ENCODE measurements around the gene RHOT1. TPM values are rescaled to one million over a fixed set of nuclear protein-coding genes. Genes with fewer than 3 reads are reported as not detected.
A peak's percentile ranks its signal among the peaks of the same experiment; 100 is the strongest.
"Not testable (repeated sequence)": the region's sequence is repeated elsewhere in the genome, so short reads cannot be mapped to it uniquely, and the experiment has no call there.

The RHOT1 gene
- total and polyA plus RNA-seq, 3 experiments from 2014 or later, result 20.6 to 31.2 (median 22.5) TPM

- H3K27me3 ChIP-seq (ENCODE audit: insufficient read depth, low read length, poor library complexity, severe bottlenecking); DNase-seq; H3K36me3 ChIP-seq (ENCODE audit: insufficient read depth, low read length); H3K4me3 ChIP-seq (ENCODE audit: low read length); POLR2A ChIA-PET; H3K27me3 Mint-ChIP-seq; H3K27ac ChIP-seq (ENCODE audit: low read depth, low read length); H3K9me3 ChIP-seq (ENCODE audit: low read length); H3K4me3 Mint-ChIP-seq; H3K9me3 Mint-ChIP-seq; H3K36me3 Mint-ChIP-seq: not testable (repeated sequence)
- Mint-ChIP-seq H3K27ac (peak overlapping the region in 1 of 8 donors; percentile 98), H3K4me1 (peaks cover 22 to 45% (median 40%) of the 10 kb centered on the region in 3 donors)
- CTCF ChIA-PET, result interaction anchor here (0.9 to 6.9 kb wide), 9 partner anchors 9 to 238 kb away, joined by 3 to 64 read pairs (median 5); partner anchors contain the start of genes LRRC37B and UTP6
- peaks cover 30% of the 10 kb centered on the region for H3K4me1 ChIP-seq (ENCODE audit: insufficient read depth, low read length)
Measured at GRCh38 chr17:32139504-32139903, 2.8 kb upstream of the RHOT1 start.

- ChIA-PET POLR2A (interaction anchor here (0.6 kb wide), 1 partner anchor 583 kb away, joined by 4 read pairs; no protein-coding TSS in a partner anchor), CTCF (interaction anchor here (0.8 to 6.9 kb wide), 3 partner anchors 14 to 134 kb away, joined by 3 to 64 read pairs (median 45); partner anchors contain the start of gene LRRC37B)
- Mint-ChIP-seq H3K27me3 (peaks cover 0 to 4% of the 10 kb centered on the region in 2 donors), H3K9me3 (no peaks in the 10 kb centered on the region), H3K27ac (peak overlapping the region in 5 of 8 donors; percentile 60 to 98 (median 86)), H3K4me3 (peak overlapping the region in 6 of 7 donors; percentile 79 to 100 (median 84)), H3K36me3 (peaks cover 0 to 14% (median 0%) of the 10 kb centered on the region in 3 donors), H3K4me1 (peaks cover 28 to 55% (median 45%) of the 10 kb centered on the region in 3 donors)
- H3K4me3 ChIP-seq (ENCODE audit: low read length), result peak overlapping the region; percentile 69
- peaks cover 34% of the 10 kb centered on the region for H3K4me1 ChIP-seq (ENCODE audit: insufficient read depth, low read length)
- no peaks in the 10 kb centered on the region for H3K27me3 ChIP-seq (ENCODE audit: insufficient read depth, low read length, poor library complexity, severe bottlenecking)
- H3K27ac ChIP-seq (ENCODE audit: low read depth, low read length), result peak overlapping the region; percentile 75
- no peaks in the 10 kb centered on the region for H3K9me3 ChIP-seq (ENCODE audit: low read length)
- no peak for DNase-seq
- no peaks in the 10 kb centered on the region for H3K36me3 ChIP-seq (ENCODE audit: insufficient read depth, low read length)
Measured at GRCh38 chr17:32141258-32141657, 1.0 kb upstream of the RHOT1 start.

- Histone ChIP-seq H3K27me3 (ENCODE audit: insufficient read depth, low read length, poor library complexity, severe bottlenecking) (no peaks in the 10 kb centered on the region), H3K9me3 (ENCODE audit: low read length) (no peaks in the 10 kb centered on the region), H3K4me3 (ENCODE audit: low read length) (peak overlapping the region; percentile 69), H3K27ac (ENCODE audit: low read depth, low read length) (peak overlapping the region; percentile 75), H3K36me3 (ENCODE audit: insufficient read depth, low read length) (no peaks in the 10 kb centered on the region), H3K4me1 (ENCODE audit: insufficient read depth, low read length) (peaks cover 32% of the 10 kb centered on the region)
- Mint-ChIP-seq H3K27ac (peak overlapping the region; percentile 26 to 98 (median 80)), H3K27me3 (peaks cover 0 to 4% of the 10 kb centered on the region in 2 donors), H3K36me3 (peaks cover 0 to 14% (median 0%) of the 10 kb centered on the region in 3 donors), H3K4me1 (peaks cover 26 to 51% (median 42%) of the 10 kb centered on the region in 3 donors), H3K4me3 (peak overlapping the region; percentile 79 to 100 (median 85)), H3K9me3 (no peaks in the 10 kb centered on the region)
- ChIA-PET CTCF (interaction anchor here (0.8 to 6.9 kb wide), 2 partner anchors 14 to 20 kb away, joined by 3 to 64 read pairs; no protein-coding TSS in a partner anchor), POLR2A (no interaction called here)
- no peak for DNase-seq
Measured at GRCh38 chr17:32141679-32142037, 644 bp upstream of the RHOT1 start.

DNA sequence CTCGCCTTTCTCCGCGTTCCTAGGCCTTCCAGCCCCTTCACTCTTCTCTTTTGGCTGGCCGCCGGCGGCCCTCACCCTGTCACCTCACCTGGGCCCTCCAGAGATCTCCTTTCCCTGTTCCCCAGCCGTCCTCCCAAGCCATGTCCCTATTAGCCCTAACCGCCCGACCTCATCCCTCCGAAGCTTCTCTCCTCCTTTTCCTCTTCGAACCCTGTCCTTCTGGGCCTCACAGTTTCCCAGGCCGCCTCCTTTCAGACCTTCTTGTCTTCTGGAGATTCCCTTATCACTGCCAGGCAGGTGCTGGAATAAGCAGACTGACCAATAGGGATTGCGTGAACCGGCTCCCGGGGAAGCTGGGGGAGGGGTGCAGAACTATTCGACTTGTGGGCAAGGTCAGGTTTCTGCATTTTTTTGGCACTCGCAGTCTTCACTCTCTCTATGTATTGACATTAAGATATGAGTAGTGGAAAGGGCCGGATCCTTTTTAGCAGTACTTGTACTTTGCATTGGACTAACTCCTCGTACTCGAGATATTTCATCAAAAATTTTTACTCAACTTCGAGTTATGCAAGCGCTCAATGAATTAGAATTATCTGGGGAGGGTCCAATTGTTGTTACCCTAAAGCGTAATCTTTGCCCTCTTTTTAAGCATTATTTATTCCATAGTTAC lies 690 bp downstream of the RHOT1 start:
- H3K27ac Mint-ChIP-seq, result peak overlapping the region; percentile 31 to 98 (median 86)
- peaks cover 26 to 48% (median 42%) of the 10 kb centered on the region in 3 donors for H3K4me1 Mint-ChIP-seq
- H3K27me3 Mint-ChIP-seq, result peaks cover 0 to 4% of the 10 kb centered on the region in 2 donors
- Histone ChIP-seq H3K4me1 (ENCODE audit: insufficient read depth, low read length) (peaks cover 29% of the 10 kb centered on the region), H3K9me3 (ENCODE audit: low read length) (no peaks in the 10 kb centered on the region), H3K27ac (ENCODE audit: low read depth, low read length) (peak overlapping the region; percentile 72), H3K27me3 (ENCODE audit: insufficient read depth, low read length, poor library complexity, severe bottlenecking) (no peaks in the 10 kb centered on the region), H3K4me3 (ENCODE audit: low read length) (peak overlapping the region; percentile 95), H3K36me3 (ENCODE audit: insufficient read depth, low read length) (no peaks in the 10 kb centered on the region)
- DNase-seq, result peak in 2 of 5 donors; percentile 6 to 16
- CTCF ChIA-PET, result interaction anchor here (6.9 kb wide), 1 partner anchor 16 kb away, joined by 64 read pairs; no protein-coding TSS in a partner anchor
- peak overlapping the region; percentile 95 to 100 (median 97) for H3K4me3 Mint-ChIP-seq
- peaks cover 0 to 17% (median 0%) of the 10 kb centered on the region in 3 donors for H3K36me3 Mint-ChIP-seq
- POLR2A ChIA-PET, result no interaction called here
- H3K9me3 Mint-ChIP-seq, result no peaks in the 10 kb centered on the region

GRCh38 chr17:32143527-32143870 lies 1.2 kb downstream of the RHOT1 start:
- peak overlapping the region in 5 of 8 donors; percentile 68 to 98 (median 89) for H3K27ac Mint-ChIP-seq
- Histone ChIP-seq H3K36me3 (ENCODE audit: insufficient read depth, low read length) (no peaks in the 10 kb centered on the region), H3K27ac (ENCODE audit: low read depth, low read length) (peak overlapping the region; percentile 72), H3K27me3 (ENCODE audit: insufficient read depth, low read length, poor library complexity, severe bottlenecking) (no peaks in the 10 kb centered on the region), H3K9me3 (ENCODE audit: low read length) (no peaks in the 10 kb centered on the region), H3K4me3 (ENCODE audit: low read length) (peak overlapping the region; percentile 95), H3K4me1 (ENCODE audit: insufficient read depth, low read length) (peaks cover 29% of the 10 kb centered on the region)
- ChIA-PET POLR2A (no interaction called here), CTCF (interaction anchor here (6.9 kb wide), 1 partner anchor 16 kb away, joined by 64 read pairs; no protein-coding TSS in a partner anchor)
- H3K4me3 Mint-ChIP-seq, result peak overlapping the region; percentile 95 to 100 (median 97)
- H3K36me3 Mint-ChIP-seq, result peaks cover 0 to 19% (median 0%) of the 10 kb centered on the region in 3 donors
- DNase-seq, result no peak
- H3K4me1 Mint-ChIP-seq, result peaks cover 30 to 52% (median 45%) of the 10 kb centered on the region in 3 donors
- no peaks in the 10 kb centered on the region for H3K9me3 Mint-ChIP-seq
- peaks cover 0 to 4% of the 10 kb centered on the region in 2 donors for H3K27me3 Mint-ChIP-seq

DNA sequence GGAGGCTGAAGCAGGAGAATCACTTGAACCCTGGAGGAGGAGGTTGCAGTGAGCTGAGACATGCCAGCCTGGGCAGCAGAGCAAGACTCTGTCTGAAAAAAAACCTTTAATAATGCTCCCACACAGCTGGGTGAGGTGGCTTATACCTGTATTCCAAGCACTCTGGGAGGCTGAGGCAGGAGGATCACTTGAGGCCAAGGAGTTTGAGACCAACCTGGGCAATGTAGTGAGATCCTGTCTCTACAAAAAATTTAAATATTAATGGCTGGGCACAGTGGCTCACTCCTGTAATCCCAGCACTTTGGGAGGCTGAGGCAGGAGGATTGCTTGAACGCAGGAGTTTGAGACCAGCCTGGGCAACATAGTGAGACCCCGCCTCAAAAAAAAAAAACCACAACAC lies 2.1 kb downstream of the RHOT1 start:
- H3K4me3 ChIP-seq (ENCODE audit: low read length); H3K27ac ChIP-seq (ENCODE audit: low read depth, low read length); H3K27me3 Mint-ChIP-seq; POLR2A ChIA-PET; H3K9me3 Mint-ChIP-seq; H3K36me3 ChIP-seq (ENCODE audit: insufficient read depth, low read length); H3K9me3 ChIP-seq (ENCODE audit: low read length); DNase-seq; H3K27me3 ChIP-seq (ENCODE audit: insufficient read depth, low read length, poor library complexity, severe bottlenecking): not testable (repeated sequence)
- H3K27ac Mint-ChIP-seq, result peak overlapping the region in 1 of 8 donors; percentile 19
- peaks cover 34 to 52% (median 44%) of the 10 kb centered on the region in 3 donors for H3K4me1 Mint-ChIP-seq
- CTCF ChIA-PET, result interaction anchor here (0.7 kb wide), 1 partner anchor 48 kb away, joined by 3 read pairs; no protein-coding TSS in a partner anchor
- peak overlapping the region in 5 of 7 donors; percentile 9 to 98 (median 46) for H3K4me3 Mint-ChIP-seq
- H3K4me1 ChIP-seq (ENCODE audit: insufficient read depth, low read length), result peaks cover 29% of the 10 kb centered on the region
- peaks cover 0 to 23% (median 0%) of the 10 kb centered on the region in 3 donors for H3K36me3 Mint-ChIP-seq

- peak overlapping the region in 1 of 8 donors; percentile 64 for H3K27ac Mint-ChIP-seq
- peaks cover 16% of the 10 kb centered on the region for H3K4me1 ChIP-seq (ENCODE audit: insufficient read depth, low read length)
- H3K4me3 Mint-ChIP-seq, result no peak overlapping the region
- no peaks in the 10 kb centered on the region for H3K27me3 Mint-ChIP-seq
- no peaks in the 10 kb centered on the region for H3K9me3 ChIP-seq (ENCODE audit: low read length)
- H3K27me3 ChIP-seq (ENCODE audit: insufficient read depth, low read length, poor library complexity, severe bottlenecking), result no peaks in the 10 kb centered on the region
- H3K27ac ChIP-seq (ENCODE audit: low read depth, low read length), result no peak overlapping the region
- peaks cover 38 to 60% (median 54%) of the 10 kb centered on the region in 3 donors for H3K4me1 Mint-ChIP-seq
- POLR2A ChIA-PET, result interaction anchor here (0.6 kb wide), 1 partner anchor 64 kb away, joined by 3 read pairs; no protein-coding TSS in a partner anchor
- peaks cover 8% of the 10 kb centered on the region for H3K36me3 ChIP-seq (ENCODE audit: insufficient read depth, low read length)
- no peak overlapping the region for H3K4me3 ChIP-seq (ENCODE audit: low read length)
- H3K36me3 Mint-ChIP-seq, result peaks cover 5 to 36% (median 10%) of the 10 kb centered on the region in 3 donors
- DNase-seq, result no peak
- CTCF ChIA-PET, result interaction anchor here (1.3 kb wide), 1 partner anchor 9 kb away, joined by 3 read pairs; no protein-coding TSS in a partner anchor
- no peaks in the 10 kb centered on the region for H3K9me3 Mint-ChIP-seq
Measured at GRCh38 chr17:32148351-32148750, 6.0 kb downstream of the RHOT1 start.

- Mint-ChIP-seq H3K9me3 (no peaks in the 10 kb centered on the region), H3K27me3 (no peaks in the 10 kb centered on the region), H3K4me3 (peak overlapping the region in 1 of 7 donors; percentile 47), H3K36me3 (peaks cover 5 to 49% (median 15%) of the 10 kb centered on the region in 3 donors), H3K4me1 (peaks cover 30 to 55% (median 43%) of the 10 kb centered on the region in 3 donors), H3K27ac (peak overlapping the region in 5 of 8 donors; percentile 8 to 62 (median 37))
- no peak for DNase-seq
- Histone ChIP-seq H3K36me3 (ENCODE audit: insufficient read depth, low read length) (peaks cover 8% of the 10 kb centered on the region), H3K4me1 (ENCODE audit: insufficient read depth, low read length) (no peaks in the 10 kb centered on the region), H3K9me3 (ENCODE audit: low read length) (no peaks in the 10 kb centered on the region), H3K27ac (ENCODE audit: low read depth, low read length) (no peak overlapping the region), H3K27me3 (ENCODE audit: insufficient read depth, low read length, poor library complexity, severe bottlenecking) (no peaks in the 10 kb centered on the region), H3K4me3 (ENCODE audit: low read length) (no peak overlapping the region)
- ChIA-PET CTCF (interaction anchor here (1.2 kb wide), 1 partner anchor 12 kb away, joined by 4 read pairs; no protein-coding TSS in a partner anchor), POLR2A (no interaction called here)
Measured at GRCh38 chr17:32150358-32150757, 8.1 kb downstream of the RHOT1 start.

Measured in CD8-positive, alpha-beta memory T cell (primary cell).